Kidney epithelial cell (primary cell): ENCODE measurements around the gene TGFBR3. TPM values are rescaled to one million over a fixed set of nuclear protein-coding genes. Genes with fewer than 3 reads are reported as not detected.

ENCODE experiments used
- DNase-seq: peaks from one replicate; pipeline ENCODE4 v3.0.0-alpha.2; 2010; ENCODE audit warnings: low read depth
- H3K27me3 ChIP-seq: 2 replicates; pipeline ENCODE4 v1.6.0; 2011; ENCODE audit warnings: low read length; ENCODE audit not compliant: control insufficient read depth, insufficient read depth
- H3K36me3 ChIP-seq: 2 replicates; pipeline ENCODE4 v1.5.1; 2011; ENCODE audit warnings: low read length; ENCODE audit not compliant: control insufficient read depth, insufficient read depth
- H3K4me3 ChIP-seq: 2 replicates; pipeline ENCODE4 v1.5.1; 2011; ENCODE audit warnings: low read depth, mild to moderate bottlenecking, control low read depth, low read length
- total RNA-seq: library from RNA; depleted of rRNA; stranded (reverse); fragments of >200 nt; gene quantifications from 2 replicates; pipeline ENCODE4 v1.2.3, GENCODE V29; 2015
- TF ChIP-seq, protein P1 (sequence below): IDR thresholded peaks from 2 replicates; pipeline ENCODE4 v1.5.1; 2011; ENCODE audit warnings: mild to moderate bottlenecking, moderate library complexity, low read length, control low read depth, inconsistent platforms; ENCODE audit not compliant: insufficient read depth, poor library complexity, severe bottlenecking

Gene TGFBR3
- total RNA-seq, 1 donor from 2014 or later = 5.5 TPM

DNA sequence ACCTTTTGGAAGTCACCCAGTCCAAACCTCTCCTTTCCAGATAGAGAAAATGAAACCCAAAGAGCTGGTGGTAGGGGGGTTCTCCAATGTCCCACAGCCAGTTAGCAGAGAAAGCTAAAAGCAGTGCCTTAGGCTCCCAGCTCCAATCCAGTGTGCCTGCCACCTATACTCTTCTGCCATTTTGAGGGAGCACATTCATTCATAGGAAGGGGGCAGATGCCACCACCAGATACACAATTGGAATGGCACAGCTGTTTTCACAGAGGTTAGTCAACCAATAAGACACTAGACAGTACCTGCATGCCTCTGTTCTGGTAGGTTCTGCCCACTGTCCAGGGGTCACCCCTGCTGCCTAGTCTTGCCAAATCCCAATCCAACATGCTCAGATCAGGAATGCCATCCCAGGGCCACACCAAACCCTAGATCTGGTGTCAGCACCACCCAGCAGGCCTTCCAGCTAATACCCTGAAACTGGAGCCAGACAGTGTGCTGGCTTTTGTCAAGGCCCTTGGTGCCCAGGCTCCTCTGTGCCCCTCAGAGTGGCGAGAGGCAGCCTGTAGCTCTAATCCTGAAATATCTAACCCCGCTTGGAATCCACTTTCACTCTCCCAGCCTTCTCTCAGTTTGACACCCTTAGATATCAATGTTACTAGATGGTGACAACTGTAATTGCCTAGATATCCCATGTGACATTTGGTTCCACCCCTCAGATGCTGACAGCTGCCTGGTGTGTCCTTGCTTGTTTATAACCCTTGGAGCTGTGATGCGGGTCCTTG lies 178.6 kb downstream of the TGFBR3 start:
- no peak for DNase-seq

DNA sequence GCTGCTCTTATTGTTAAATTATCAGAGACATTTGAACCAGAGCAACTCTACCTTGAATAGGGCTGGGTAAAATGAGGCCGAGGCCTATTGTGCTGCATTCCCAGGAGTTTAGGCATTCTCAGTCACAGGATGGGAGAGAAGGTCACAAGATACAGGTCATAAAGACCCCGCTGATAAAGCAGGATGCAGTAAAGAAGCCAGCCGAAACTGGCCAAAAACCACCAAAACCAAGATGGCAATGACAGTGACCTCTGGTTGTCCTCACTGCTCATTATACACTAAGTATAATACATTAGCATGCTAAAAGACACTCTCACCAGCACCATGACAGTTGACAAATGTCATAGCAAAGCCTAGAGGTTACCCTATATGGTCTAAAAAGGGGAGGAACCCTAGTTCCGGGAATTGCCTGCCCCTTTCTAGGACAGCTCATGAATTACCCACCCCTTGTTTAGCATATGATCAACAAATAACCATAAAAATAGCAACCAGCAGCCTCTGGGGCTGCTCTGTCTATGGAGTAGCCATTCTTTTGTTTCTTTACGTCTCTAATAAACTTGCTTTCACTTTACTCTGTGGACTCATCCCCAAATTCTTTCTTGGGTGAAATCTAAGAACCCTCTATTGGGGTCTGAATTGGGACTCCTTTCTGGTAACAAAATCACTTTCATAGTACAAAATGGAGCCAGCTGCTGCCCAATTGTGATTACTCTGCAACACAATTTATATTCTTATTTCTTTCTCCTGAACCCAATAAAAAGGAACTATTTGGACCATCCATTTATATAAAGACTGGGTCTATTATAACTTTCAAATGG lies 179.6 kb downstream of the TGFBR3 start:
- no peaks in the 10 kb centered on the region for H3K27me3 ChIP-seq
- H3K4me3 ChIP-seq = no peak overlapping the region
- H3K36me3 ChIP-seq = no peaks in the 10 kb centered on the region
- TF ChIP-seq, protein P1, sequence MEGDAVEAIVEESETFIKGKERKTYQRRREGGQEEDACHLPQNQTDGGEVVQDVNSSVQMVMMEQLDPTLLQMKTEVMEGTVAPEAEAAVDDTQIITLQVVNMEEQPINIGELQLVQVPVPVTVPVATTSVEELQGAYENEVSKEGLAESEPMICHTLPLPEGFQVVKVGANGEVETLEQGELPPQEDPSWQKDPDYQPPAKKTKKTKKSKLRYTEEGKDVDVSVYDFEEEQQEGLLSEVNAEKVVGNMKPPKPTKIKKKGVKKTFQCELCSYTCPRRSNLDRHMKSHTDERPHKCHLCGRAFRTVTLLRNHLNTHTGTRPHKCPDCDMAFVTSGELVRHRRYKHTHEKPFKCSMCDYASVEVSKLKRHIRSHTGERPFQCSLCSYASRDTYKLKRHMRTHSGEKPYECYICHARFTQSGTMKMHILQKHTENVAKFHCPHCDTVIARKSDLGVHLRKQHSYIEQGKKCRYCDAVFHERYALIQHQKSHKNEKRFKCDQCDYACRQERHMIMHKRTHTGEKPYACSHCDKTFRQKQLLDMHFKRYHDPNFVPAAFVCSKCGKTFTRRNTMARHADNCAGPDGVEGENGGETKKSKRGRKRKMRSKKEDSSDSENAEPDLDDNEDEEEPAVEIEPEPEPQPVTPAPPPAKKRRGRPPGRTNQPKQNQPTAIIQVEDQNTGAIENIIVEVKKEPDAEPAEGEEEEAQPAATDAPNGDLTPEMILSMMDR = no peak
- DNase-seq = no peak

More for the DNA sequence above, 178.6 kb downstream of the TGFBR3 start:
- Histone ChIP-seq H3K36me3 (no peaks in the 10 kb centered on the region), H3K4me3 (no peak overlapping the region), H3K27me3 (no peaks in the 10 kb centered on the region)
- TF ChIP-seq, protein P1 = no peak

DNA sequence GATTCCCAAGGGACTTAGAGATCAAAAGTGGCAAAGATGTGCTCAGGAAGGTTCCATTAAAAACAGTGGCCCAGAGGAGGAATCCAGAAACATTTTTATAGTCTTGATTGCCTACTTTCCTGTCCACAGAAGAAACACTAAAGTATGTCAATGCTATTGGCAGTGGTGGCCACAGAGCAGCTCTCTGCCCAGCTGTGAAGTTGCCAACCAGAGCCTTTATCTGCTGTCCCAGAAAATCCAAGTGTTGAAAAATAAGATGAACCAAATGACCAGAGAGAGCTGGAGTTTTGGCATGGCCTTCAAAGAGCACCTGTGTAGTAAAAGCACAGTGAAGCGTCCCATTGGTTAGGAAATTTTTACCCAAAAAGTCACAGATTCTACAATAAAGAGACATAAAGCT lies 181.2 kb downstream of the TGFBR3 start:
- TF ChIP-seq, protein P1 = no peak
- no peak overlapping the region for H3K4me3 ChIP-seq
- DNase-seq = no peak
- no peaks in the 10 kb centered on the region for H3K27me3 ChIP-seq
- H3K36me3 ChIP-seq = no peaks in the 10 kb centered on the region

DNA sequence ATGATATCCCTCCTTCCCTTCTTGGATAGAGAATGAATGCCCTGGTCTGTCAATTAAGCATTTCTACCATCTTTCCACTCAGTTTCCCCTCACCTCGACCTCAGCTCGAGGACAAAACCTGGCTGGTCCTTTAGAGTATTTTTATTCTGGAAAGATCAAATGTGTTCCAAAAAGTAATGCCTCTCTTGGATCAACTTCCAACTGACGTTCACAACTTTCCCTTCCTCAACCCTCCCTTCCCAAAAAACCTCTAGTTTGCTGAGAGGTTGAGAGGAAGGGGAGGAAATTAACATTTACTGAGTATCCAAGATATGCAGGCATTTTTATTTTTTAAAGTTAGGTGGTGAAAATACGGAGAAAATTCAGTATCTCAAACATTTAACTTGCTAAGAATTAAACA lies 182.9 kb downstream of the TGFBR3 start:
- no peaks in the 10 kb centered on the region for H3K27me3 ChIP-seq
- DNase-seq = no peak
- TF ChIP-seq, protein P1 = no peak

DNA sequence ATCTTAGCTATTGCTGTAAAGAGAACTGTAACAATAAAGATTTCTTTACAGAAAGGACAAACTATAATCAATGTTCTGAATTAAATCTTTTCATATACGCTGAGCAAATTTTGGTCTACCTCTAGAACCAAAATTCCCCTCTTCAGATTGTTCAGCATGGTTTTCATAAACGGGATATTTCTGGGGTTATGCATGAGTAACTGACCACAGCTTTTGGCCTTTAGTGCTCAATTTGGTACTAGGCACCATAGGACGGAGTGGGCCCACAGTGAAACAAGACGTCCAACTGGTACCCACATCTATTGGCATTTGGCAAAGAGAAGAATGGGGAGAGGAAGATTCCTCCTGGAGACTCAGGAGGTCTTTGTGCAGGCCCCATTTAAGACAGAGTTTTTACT lies 184.5 kb downstream of the TGFBR3 start:
- TF ChIP-seq, protein P1 = no peak
- H3K4me3 ChIP-seq = no peak overlapping the region
- no peaks in the 10 kb centered on the region for H3K36me3 ChIP-seq
- H3K27me3 ChIP-seq = no peaks in the 10 kb centered on the region
- DNase-seq = no peak

More for the DNA sequence above, 182.9 kb downstream of the TGFBR3 start:
- no peak overlapping the region for H3K4me3 ChIP-seq
- no peaks in the 10 kb centered on the region for H3K36me3 ChIP-seq
